Cardiac septum (tissue), 1 donor: ENCODE data around the gene MEF2C. TPM values are rescaled to one million over a fixed set of nuclear protein-coding genes. Genes with fewer than 3 reads are reported as not detected.

Experiments
- DNase-seq: peaks from one replicate; pipeline ENCODE4 v3.0.0-alpha.2; 2020; ENCODE audit warnings: low spot score
- intact Hi-C: fragments of 100-400 bp; cut with DNase I; formaldehyde crosslinking; loops from one replicate; pipeline ENCODE4 v1.14.0; 2022
- total RNA-seq: library from RNA; stranded (reverse); fragmentation: NEBNext Ultra II Directional; extraction: Animal tissue kit (Norgen Biotek cat#: 25700); gene quantifications from one replicate; pipeline ENCODE4 v1.2.1, GENCODE V29; 2021
- donor health status: DM: no; HTN: no; CAD: no.

Gene MEF2C
- total RNA-seq, 1 donor from 2014 or later, result 64.6 TPM

DNA sequence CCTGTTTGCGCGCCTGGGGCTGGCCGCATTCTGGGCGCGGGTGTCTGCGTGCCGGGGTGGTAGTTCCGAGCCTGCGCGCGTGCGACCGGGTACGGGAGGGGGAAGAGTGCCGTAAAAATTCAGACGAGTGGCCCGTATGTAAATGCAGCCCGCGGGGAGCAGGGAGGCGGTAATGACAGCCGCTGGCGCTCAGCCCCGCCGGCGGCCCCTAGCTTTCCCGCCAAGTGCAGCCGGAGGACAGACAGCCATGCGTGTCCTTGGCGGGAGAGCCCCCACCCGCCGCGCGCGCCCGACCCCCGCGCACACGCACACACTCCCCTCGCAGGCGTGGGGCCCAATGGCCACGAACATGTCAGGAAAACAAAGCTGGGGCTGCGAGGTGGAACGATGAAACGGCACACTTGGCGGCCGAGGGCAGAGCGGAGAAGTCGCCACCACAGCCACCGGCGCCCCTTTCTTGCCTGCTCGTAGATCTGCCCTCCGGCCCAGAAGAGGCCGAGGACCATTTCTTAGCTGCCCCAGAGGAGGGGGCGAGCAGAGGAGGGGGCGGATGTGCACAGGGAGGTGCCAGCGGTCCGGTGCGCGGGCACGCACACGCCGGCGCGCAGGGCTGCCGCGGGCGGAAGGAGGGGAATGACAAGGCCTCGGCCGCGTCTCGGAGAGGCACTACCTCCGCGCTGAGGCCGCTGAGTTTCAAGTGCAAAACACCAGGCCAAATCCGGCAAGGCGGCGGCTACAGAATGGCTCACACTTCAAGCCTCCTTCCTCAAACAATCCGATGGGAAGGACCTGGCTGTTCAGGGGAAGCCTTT, 208.4 kb downstream of the MEF2C start:
- intact Hi-C loops, result no loop called here
- no peak for DNase-seq

DNA sequence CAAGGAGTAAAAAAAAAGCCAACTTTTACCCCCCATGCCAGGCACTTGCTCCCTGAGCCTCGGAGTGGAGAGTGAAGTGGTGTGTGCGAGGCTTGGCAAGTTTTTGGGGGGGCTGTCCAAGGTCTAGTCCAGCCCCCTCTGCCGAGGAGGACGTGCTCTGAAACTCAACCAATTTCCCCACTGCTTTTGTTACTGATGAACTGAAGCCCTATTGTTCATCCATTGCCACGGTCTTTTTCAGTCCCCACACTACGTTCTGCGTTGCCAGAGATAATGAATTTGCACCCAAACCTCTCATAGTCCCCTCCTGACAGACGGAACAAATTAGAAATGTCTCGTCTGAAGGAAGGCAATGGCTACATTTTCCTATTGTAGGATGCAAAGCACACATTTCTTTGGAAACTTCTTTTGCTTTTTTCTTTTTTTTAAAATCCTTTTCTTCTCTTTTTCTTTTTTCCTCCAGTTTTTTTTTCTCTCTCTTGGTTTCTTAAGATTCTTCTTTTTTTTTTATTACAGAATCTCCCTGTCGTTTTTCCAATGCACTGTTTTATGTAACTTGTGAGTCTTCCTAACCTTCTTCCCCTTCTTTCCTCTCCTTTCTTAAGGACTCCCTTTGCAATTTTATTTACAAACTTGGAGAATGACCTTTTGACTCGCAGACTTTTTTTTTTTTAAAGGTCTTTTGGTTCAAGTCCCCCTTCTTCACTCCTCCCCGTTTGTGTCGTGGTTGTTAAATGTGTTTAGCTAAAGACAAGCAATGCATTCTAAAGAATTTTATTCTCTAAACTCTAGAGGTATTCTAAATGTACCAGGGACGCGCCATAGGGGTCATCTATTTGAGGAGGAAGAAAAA, 209.5 kb downstream of the MEF2C start:
- DNase-seq, result no peak
- intact Hi-C loops, result no loop called here

DNA sequence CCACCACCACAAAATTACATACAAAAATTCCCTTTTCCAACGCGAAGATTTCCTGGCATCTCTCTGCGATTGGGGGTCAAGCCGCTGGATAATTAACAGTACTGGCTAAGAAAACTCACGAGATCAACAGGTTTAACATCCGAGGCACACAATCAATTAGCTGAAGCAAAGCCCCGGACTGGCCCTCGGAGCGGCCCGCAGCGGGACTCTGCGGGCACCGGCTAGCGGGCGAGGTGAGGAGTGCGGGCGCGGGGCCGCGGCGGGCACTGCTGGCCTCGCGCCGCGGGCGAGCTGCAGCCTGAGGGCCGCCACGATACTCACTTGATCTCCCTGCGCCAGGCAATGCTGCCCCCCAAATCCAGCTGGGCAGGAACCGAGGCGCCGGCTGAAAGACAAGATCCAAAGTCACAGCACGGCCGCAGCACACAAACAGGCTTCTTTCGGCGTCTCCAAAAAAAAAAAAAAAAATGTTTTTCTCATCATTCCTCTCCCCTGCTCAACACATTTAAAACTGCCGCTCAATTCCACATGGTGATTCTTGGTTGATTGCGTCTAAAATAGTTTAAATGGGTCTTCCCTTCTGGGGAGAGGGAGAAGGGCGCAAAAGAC, 210.2 kb downstream of the MEF2C start:
- DNase-seq, result no peak
- intact Hi-C loops, result no loop called here

DNA sequence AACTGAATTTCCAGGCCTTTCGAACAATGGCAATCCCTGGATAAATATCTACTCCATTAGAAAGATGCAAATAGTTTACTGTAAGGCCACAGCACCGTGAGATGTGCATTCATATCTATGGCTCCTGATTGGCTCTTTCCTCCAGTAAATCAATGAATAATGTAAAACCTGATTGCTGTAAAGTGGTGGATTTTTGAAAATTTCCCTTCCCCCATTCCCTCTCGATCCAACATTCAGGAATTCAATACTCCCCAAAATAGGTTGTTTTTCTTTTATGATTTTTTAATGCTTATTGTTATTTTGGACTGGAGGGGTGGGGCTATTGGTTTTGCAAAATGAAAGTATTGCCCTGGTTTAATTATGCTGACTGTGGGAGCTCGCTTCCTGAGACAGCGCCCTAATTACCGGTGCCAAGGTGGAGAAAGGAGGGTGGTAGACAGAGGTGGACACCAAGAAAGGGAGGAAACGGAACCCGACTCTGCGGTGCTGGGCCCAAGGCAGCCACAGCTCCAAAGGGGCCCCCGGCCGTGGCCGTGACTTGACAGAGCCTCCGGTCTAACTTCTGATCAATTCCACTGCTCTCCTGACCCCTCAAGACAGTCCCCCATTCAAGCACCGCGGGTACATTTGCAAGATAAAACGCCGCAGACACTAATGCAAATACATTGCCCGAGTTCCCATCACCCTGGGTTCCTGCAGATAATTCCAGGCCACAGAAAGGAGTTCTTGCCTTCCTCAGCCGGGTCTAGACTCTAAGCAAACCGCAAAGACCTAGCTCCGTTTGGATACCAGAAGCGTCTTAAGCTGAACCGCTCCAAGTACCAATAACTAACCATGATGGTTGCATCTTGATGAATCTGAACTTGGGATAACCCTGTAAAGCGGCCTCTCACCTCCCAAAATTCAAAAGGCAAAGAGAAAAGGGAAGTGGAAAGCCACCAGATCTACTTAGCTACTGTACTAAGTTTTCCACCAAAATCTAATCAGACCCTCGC, 211.2 kb downstream of the MEF2C start:
- no peak for DNase-seq
- intact Hi-C loops, result no loop called here

DNA sequence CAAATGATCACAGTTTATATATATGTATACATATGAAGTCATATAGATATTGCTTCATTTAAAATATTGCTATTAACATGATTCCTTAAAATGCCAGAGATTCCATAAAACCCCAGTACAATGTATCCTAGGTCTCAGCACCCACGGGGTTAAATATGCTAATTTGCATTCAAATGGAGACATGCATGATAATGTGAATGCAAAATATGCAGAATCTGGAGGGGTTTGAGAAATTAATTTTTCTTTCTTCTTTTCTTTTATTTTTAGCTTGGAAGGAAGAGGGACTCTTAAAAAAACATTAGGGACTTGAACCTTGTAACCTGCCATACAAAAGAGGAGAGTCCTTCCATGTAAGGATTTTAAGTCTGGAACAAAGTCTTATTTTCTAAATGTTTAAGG, 211.9 kb downstream of the MEF2C start:
- no peak for DNase-seq
- intact Hi-C loops, result no loop called here

DNA sequence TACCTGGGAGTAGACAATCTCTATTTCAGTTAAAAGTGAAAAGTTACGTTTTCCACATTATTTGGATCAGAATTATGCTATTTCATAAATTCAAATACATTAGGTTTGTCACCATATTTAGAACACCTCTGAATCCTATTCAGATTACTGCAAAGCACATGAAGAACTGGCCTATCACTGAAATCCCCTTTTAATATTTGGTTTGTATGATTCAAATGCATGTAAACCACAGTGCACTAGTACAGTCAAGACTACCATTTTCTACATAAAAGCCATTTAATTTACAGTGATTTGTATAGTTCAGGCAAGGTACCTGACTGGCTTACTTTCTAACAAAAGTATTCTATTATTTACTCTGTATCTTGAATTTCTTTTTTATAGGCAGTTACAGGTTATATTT, 212.5 kb downstream of the MEF2C start:
- no peak for DNase-seq
- intact Hi-C loops, result no loop called here

DNA sequence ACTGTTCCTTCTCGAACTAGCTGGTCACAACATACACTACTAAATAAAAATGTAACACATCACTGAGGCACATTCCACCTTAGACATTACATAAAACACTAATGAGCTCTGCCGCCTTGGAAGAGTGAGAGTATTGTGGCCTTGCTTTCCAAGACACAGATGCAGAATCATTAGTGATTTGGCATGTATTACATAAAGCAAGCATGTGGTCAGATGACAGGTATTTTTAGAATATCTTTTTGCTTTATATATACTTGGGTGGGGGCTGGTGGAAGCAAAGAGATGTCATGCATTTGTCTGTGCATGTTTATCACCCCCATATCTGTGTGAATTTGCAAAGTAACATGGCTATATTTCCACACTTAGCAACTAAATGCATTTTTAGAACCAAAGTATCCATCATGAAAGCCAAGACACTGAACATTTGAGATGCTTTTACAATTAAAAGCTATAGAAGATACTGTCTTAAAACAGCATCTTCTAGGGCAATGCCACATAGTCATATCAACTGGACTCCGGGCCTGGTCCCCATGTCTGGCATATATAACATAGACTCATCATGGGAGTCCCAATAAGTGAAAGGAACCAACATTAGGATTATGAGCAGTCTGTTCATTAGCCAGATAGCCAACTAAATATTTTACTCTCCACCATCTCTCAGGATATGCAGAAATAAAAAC, 213.5 kb downstream of the MEF2C start:
- intact Hi-C loops, result no loop called here
- DNase-seq, result no peak

DNA sequence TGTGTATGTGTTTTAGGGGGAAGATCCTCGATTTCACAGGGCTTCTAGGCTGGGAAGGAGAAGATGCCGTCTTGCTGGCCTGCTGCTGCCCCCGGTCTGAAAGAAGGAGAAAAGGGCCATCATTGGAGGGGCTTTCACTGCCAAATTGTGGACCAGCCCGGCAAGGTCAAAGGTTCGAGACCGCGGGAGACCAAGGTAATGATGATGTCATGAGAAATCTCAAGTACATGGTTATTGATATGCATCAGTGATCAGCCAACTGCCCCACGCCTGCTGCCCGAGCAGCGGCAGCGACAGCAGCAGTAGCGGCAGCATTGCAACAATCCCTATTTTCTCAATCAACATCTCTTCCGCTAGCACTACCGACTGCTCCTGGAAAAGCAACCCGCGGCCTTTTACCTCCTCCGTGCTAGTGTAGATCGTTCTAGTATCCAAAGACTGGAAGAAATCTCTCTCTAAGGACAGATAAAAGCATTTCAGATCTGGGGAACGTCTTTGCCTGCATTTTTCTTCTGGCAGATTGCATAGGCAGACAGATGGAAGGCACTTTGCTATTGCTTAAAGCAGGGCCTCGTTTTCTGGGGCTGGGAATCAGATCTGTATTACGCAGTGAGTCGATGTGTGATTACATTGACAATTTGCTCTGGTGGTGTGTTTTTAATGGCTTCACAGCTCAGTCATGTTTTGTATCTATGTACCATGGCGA, 215.3 kb downstream of the MEF2C start:
- DNase-seq, result no peak
- intact Hi-C loops, result no loop called here
